ENCODE data around the gene PGM3. TPM values are rescaled to one million over a fixed set of nuclear protein-coding genes. Genes with fewer than 3 reads are reported as not detected.

Gene PGM3
- total RNA-seq, 1 donor from 2014 or later = 61.5 TPM

DNA sequence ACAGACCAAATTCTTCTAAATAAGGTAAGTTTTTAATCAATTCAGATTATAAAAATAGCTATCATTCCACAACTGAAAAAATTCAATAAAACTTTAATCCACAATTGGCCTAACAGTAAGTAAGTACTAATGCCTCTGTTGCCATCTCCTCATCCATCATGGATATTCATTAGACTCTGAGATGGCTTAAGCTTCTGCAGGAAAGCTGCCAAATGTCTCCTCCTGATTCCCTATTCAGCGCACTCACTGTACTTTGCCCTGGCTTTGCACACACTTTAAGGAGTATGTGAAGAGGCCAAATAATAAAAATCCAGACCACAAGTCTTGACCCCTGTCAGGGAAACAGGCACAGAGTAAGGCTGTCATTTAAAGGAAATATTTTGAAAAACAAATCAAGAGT, 23.6 kb downstream of the PGM3 start:
- Mint-ChIP-seq H3K4me3 (no peak overlapping the region), H3K4me1 (no peaks in the 10 kb centered on the region), H3K27ac (no peak overlapping the region), H3K27me3 (ENCODE audit: insufficient read depth, low read depth) (no peaks in the 10 kb centered on the region), H3K36me3 (peaks cover 29% of the 10 kb centered on the region), H3K9me3 (no peaks in the 10 kb centered on the region)
- Histone ChIP-seq H2AFZ (replicated peaks) (no peak overlapping the region), H3K9ac (no peak overlapping the region), H3K4me3 (no peak overlapping the region), H3K27me3 (no peaks in the 10 kb centered on the region), H4K20me1 (ENCODE audit: low read depth) (no peaks in the 10 kb centered on the region), H3K9me3 (ENCODE audit: low read depth) (no peaks in the 10 kb centered on the region), H3K4me1 (no peaks in the 10 kb centered on the region), H3K79me2 (ENCODE audit: low read depth) (no peaks in the 10 kb centered on the region), H3F3A (ENCODE audit: low read depth) (no peaks in the 10 kb centered on the region), H3K27ac (no peak overlapping the region), H3K36me3 (peaks cover 31% of the 10 kb centered on the region), H3K4me2 (no peak overlapping the region)
- DNase-seq (ENCODE audit: low spot score) = no peak
- TF ChIP-seq, protein P1, sequence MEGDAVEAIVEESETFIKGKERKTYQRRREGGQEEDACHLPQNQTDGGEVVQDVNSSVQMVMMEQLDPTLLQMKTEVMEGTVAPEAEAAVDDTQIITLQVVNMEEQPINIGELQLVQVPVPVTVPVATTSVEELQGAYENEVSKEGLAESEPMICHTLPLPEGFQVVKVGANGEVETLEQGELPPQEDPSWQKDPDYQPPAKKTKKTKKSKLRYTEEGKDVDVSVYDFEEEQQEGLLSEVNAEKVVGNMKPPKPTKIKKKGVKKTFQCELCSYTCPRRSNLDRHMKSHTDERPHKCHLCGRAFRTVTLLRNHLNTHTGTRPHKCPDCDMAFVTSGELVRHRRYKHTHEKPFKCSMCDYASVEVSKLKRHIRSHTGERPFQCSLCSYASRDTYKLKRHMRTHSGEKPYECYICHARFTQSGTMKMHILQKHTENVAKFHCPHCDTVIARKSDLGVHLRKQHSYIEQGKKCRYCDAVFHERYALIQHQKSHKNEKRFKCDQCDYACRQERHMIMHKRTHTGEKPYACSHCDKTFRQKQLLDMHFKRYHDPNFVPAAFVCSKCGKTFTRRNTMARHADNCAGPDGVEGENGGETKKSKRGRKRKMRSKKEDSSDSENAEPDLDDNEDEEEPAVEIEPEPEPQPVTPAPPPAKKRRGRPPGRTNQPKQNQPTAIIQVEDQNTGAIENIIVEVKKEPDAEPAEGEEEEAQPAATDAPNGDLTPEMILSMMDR (IDR thresholded peaks at IDR 0.05) = no peak
- TF ChIP-seq EZH2phosphoT487 (IDR thresholded peaks at IDR 0.05) (no peak), EZH2 (IDR thresholded peaks at IDR 0.05) (no peak)

DNA sequence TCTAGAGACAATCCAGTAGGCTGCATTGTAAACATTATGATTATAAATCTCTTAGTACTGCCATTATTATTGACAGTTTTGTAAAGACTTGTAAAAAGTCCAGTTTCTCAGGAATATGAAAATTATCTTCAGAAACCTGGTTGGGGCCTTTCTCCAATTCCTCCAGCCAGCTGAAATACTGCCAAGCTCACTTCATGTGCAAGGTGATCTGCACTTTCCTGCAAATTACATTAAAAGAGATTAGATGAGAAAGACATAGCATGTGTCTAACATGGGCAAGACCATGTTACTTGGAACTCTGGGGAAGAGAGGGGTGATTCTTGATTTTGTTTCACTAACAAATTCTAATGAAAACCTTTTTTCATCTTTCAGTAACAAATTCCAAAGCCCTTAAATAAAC, 24.0 kb downstream of the PGM3 start:
- no peaks in the 10 kb centered on the region for H3K27me3 ChIP-seq
- H3K4me1 ChIP-seq = no peaks in the 10 kb centered on the region
- H3K4me1 Mint-ChIP-seq = no peaks in the 10 kb centered on the region
- H3K27ac Mint-ChIP-seq = no peak overlapping the region
- TF ChIP-seq, protein P1 (IDR thresholded peaks at IDR 0.05) = no peak
- TF ChIP-seq EZH2phosphoT487 (IDR thresholded peaks at IDR 0.05) (no peak), EZH2 (IDR thresholded peaks at IDR 0.05) (no peak)
- no peak overlapping the region for H3K4me2 ChIP-seq
- no peaks in the 10 kb centered on the region for H3K9me3 ChIP-seq (ENCODE audit: low read depth)
- H3K27ac ChIP-seq = no peak overlapping the region
- H3K9ac ChIP-seq = no peak overlapping the region
- H3K4me3 Mint-ChIP-seq = no peak overlapping the region
- no peak overlapping the region for H2AFZ ChIP-seq (replicated peaks)
- H4K20me1 ChIP-seq (ENCODE audit: low read depth) = no peaks in the 10 kb centered on the region
- peaks cover 27% of the 10 kb centered on the region for H3K36me3 ChIP-seq
- H3F3A ChIP-seq (ENCODE audit: low read depth) = no peaks in the 10 kb centered on the region
- no peaks in the 10 kb centered on the region for H3K27me3 Mint-ChIP-seq (ENCODE audit: insufficient read depth, low read depth)
- peaks cover 31% of the 10 kb centered on the region for H3K36me3 Mint-ChIP-seq
- H3K79me2 ChIP-seq (ENCODE audit: low read depth) = no peaks in the 10 kb centered on the region
- H3K9me3 Mint-ChIP-seq = no peaks in the 10 kb centered on the region
- H3K4me3 ChIP-seq = no peak overlapping the region
- DNase-seq (ENCODE audit: low spot score) = no peak

DNA sequence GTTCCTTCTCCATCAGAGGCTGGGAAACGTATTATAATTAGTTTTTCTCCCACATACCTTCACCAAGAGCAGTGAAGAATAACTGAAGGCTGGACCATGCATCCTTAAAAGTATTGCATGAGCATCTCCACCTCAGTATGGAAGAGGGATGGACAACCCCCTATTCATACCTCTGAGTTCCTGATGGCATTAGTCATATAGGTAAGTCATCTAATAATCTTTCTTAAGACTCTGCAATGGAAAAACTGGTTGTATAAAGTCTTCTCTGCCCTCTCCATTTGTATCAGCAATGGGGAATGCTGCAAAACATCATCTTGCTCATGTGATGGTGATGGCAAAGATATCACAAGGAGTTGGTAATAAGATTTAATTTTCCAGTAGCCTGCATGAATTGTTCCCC, 24.5 kb downstream of the PGM3 start:
- Histone ChIP-seq H3F3A (ENCODE audit: low read depth) (no peaks in the 10 kb centered on the region), H4K20me1 (ENCODE audit: low read depth) (no peaks in the 10 kb centered on the region), H3K4me2 (no peak overlapping the region), H3K27ac (no peak overlapping the region), H3K79me2 (ENCODE audit: low read depth) (no peaks in the 10 kb centered on the region), H3K27me3 (no peaks in the 10 kb centered on the region), H2AFZ (replicated peaks) (no peak overlapping the region), H3K9ac (no peak overlapping the region), H3K9me3 (ENCODE audit: low read depth) (no peaks in the 10 kb centered on the region), H3K4me3 (no peak overlapping the region), H3K4me1 (no peaks in the 10 kb centered on the region), H3K36me3 (peaks cover 27% of the 10 kb centered on the region)
- DNase-seq (ENCODE audit: low spot score) = no peak
- Mint-ChIP-seq H3K9me3 (no peaks in the 10 kb centered on the region), H3K4me3 (no peak overlapping the region), H3K27ac (no peak overlapping the region), H3K27me3 (ENCODE audit: insufficient read depth, low read depth) (no peaks in the 10 kb centered on the region), H3K4me1 (no peaks in the 10 kb centered on the region), H3K36me3 (peaks cover 31% of the 10 kb centered on the region)
- TF ChIP-seq EZH2phosphoT487 (IDR thresholded peaks at IDR 0.05) (no peak), EZH2 (IDR thresholded peaks at IDR 0.05) (no peak)
- TF ChIP-seq, protein P1 (IDR thresholded peaks at IDR 0.05) = no peak
